ENCODE data around the gene ANKRD61.
"Not testable (repeated sequence)": the region's sequence is repeated elsewhere in the genome, so short reads cannot be mapped to it uniquely, and the experiment has no call there.

Gene ANKRD61

GRCh38 chr7:6031567-6031966, 391 bp downstream of the ANKRD61 start:
- DNase-seq (ENCODE audit: low read depth), result no peak

GRCh38 chr7:6032167-6032566, 991 bp downstream of the ANKRD61 start:
- DNase-seq (ENCODE audit: low read depth), result no peak

GRCh38 chr7:6032641-6033040, 1.5 kb downstream of the ANKRD61 start:
- DNase-seq (ENCODE audit: low read depth), result no peak

GRCh38 chr7:6035165-6035564, 4.0 kb downstream of the ANKRD61 start:
- DNase-seq (ENCODE audit: low read depth), result no peak

GRCh38 chr7:6035686-6036085, 4.5 kb downstream of the ANKRD61 start:
- DNase-seq (ENCODE audit: low read depth), result no peak

GRCh38 chr7:6049780-6050179, 18.6 kb downstream of the ANKRD61 start:
- DNase-seq (ENCODE audit: low read depth), result no peak

- not testable (repeated sequence) for DNase-seq (ENCODE audit: low read depth)
Measured at GRCh38 chr7:6051185-6051584, 20.0 kb downstream of the ANKRD61 start.

- no peak for DNase-seq (ENCODE audit: low read depth)
Measured at GRCh38 chr7:6056616-6057015, 25.4 kb downstream of the ANKRD61 start.

- DNase-seq (ENCODE audit: low read depth), result no peak
Measured at GRCh38 chr7:6057316-6058129, 26.3 kb downstream of the ANKRD61 start.

GRCh38 chr7:6059941-6060340, 28.8 kb downstream of the ANKRD61 start:
- not testable (repeated sequence) for DNase-seq (ENCODE audit: low read depth)

GRCh38 chr7:6071406-6071805, 40.2 kb downstream of the ANKRD61 start:
- DNase-seq (ENCODE audit: low read depth), result no peak

- DNase-seq (ENCODE audit: low read depth), result peak; percentile 38
Measured at GRCh38 chr7:6074612-6075380, 43.6 kb downstream of the ANKRD61 start.

- no peak for DNase-seq (ENCODE audit: low read depth)
Measured at GRCh38 chr7:6078548-6078947, 47.4 kb downstream of the ANKRD61 start.

- DNase-seq (ENCODE audit: low read depth), result not testable (repeated sequence)
Measured at GRCh38 chr7:6083047-6083446, 51.9 kb downstream of the ANKRD61 start.
